GM12878 (cell line): ENCODE data around the gene FBXL17. TPM values are rescaled to one million over a fixed set of nuclear protein-coding genes. Genes with fewer than 3 reads are reported as not detected.

Experiments
- ATAC-seq: fragments of 200-7000 bp; cut with Tn5 transposase; 3 replicates; pipeline ENCODE4 v1.9.1; 2020; ENCODE audit warnings: mild to moderate bottlenecking, moderate library complexity
- BruUV-seq: library from RNA; stranded (reverse); fragments of 400-500 nt; replicated peaks from 2 replicates; lab custom pipeline; 2021; lab: Mats Ljungman, UMichigan
- CTCF ChIA-PET: fragments of 300-600 bp; sonication (Branson Sonifier 250); formaldehyde crosslinking; extraction: SDS; loops from one replicate; lab custom pipeline; 2021; ENCODE audit warnings: inconsistent platforms; lab: Yijun Ruan, JAX
- POLR2A ChIA-PET: fragments of 350-600 bp; formaldehyde crosslinking; extraction: SDS; loops from one replicate; lab custom pipeline; 2021; ENCODE audit warnings: inconsistent platforms; lab: Charles Lee
- RAD21 ChIA-PET: fragments of 300-600 bp; sonication (Branson Sonifier 250); formaldehyde crosslinking; loops from one replicate; lab custom pipeline; 2023; ENCODE audit warnings: antibody characterized with exemption; ENCODE audit not compliant: unreplicated experiment; lab: Charles Lee
- SMC1A ChIA-PET: fragments of 300-600 bp; sonication (Branson Sonifier 250); formaldehyde crosslinking; loops from one replicate; lab custom pipeline; 2023; ENCODE audit not compliant: unreplicated experiment, uncharacterized antibody; lab: Charles Lee
- DNase-seq: peaks from one replicate; pipeline ENCODE4 v3.0.0-alpha.2; 2011; ENCODE audit warnings: low read depth, low spot score
- FAIRE-seq: peaks from 3 replicates; lab custom pipeline; 2011; peaks lifted over from hg19 to GRCh38; lab: Jason Lieb, UNC
- H2AFZ ChIP-seq: 2 replicates; pipeline ENCODE4 v1.6.0; 2011; ENCODE audit warnings: low read depth, low read length, control low read depth; ENCODE audit not compliant: control insufficient read depth
- H3K27ac ChIP-seq: 2 replicates; pipeline ENCODE4 v1.5.1; 2011; ENCODE audit warnings: control low read depth; ENCODE audit not compliant: control insufficient read depth, insufficient read depth
- H3K27me3 ChIP-seq, 2 experiments: replicated peaks in 1 of 2; 2 replicates each; pipeline versions ENCODE4 v1.6.0 to v1.6.1; 2011; ENCODE audit warnings: low read length in 1 of 2; ENCODE audit not compliant: control insufficient read depth in 2 of 2, insufficient read depth in 2 of 2
- H3K36me3 ChIP-seq, 2 experiments: 2 replicates each; pipeline ENCODE4 v1.5.1; 2011; ENCODE audit warnings: low read length in 1 of 2; ENCODE audit not compliant: control insufficient read depth in 2 of 2, insufficient read depth in 2 of 2
- H3K4me1 ChIP-seq: 2 replicates; pipeline ENCODE4 v1.6.1; 2011; ENCODE audit warnings: mild to moderate bottlenecking, low read length, moderate library complexity, mixed read lengths; ENCODE audit not compliant: control insufficient read depth, insufficient read depth
- H3K4me2 ChIP-seq: 2 replicates; pipeline ENCODE4 v1.6.0; 2011; ENCODE audit warnings: control low read depth; ENCODE audit not compliant: control insufficient read depth, insufficient read depth
- H3K4me3 ChIP-seq: fragments of 200-600 bp; sonication (generic); 2 replicates; pipeline ENCODE4 v1.5.1; 2016
- H3K79me2 ChIP-seq: 2 replicates; pipeline ENCODE4 v1.6.0; 2011; ENCODE audit warnings: low read length; ENCODE audit not compliant: control insufficient read depth, insufficient read depth
- H3K9ac ChIP-seq: 2 replicates; pipeline ENCODE4 v1.8.0; 2011; ENCODE audit warnings: low read length, control low read depth, mixed read lengths; ENCODE audit not compliant: control insufficient read depth, insufficient read depth
- H3K9me3 ChIP-seq: replicated peaks from 3 replicates; pipeline ENCODE4 v1.5.1; 2011; ENCODE audit warnings: mild to moderate bottlenecking, low read length; ENCODE audit not compliant: control insufficient read depth, insufficient read depth
- H4K20me1 ChIP-seq: 2 replicates; pipeline ENCODE4 v1.6.0; 2011; ENCODE audit not compliant: control insufficient read depth, insufficient read depth
- BRCA1 ChIP-seq: IDR thresholded peaks from 2 replicates; pipeline ENCODE4 v1.6.1; 2011; ENCODE audit warnings: low read depth, low read length, improper control_type of control experiment
- CBX3 ChIP-seq: fragments of 200-600 bp; sonication (generic); IDR thresholded peaks from 2 replicates; pipeline ENCODE4 v1.6.1; 2016; ENCODE audit warnings: low read depth, borderline replicate concordance
- CHD2 ChIP-seq: IDR thresholded peaks from 2 replicates; pipeline ENCODE4 v1.6.1; 2011; ENCODE audit warnings: low read depth, low read length, improper control_type of control experiment, borderline replicate concordance
- CTCF ChIP-seq, 3 experiments: IDR thresholded peaks in 2 of 3; conservative IDR thresholded peaks in 1 of 3; 2 replicates each; pipeline ENCODE4 v1.5.1; 2011; ENCODE audit warnings: low read depth in 3 of 3, low read length in 3 of 3, mild to moderate bottlenecking in 3 of 3, control low read depth in 2 of 3, moderate library complexity in 2 of 3, inconsistent platforms in 1 of 3, mixed read lengths in 1 of 3; ENCODE audit not compliant: control insufficient read depth in 2 of 3, insufficient read depth in 1 of 3; ENCODE audit errors: extremely low read depth in 1 of 3
- E2F8 ChIP-seq: fragments of 450-650 bp; IDR thresholded peaks from 2 replicates; pipeline ENCODE4 v1.6.1; 2018; ENCODE audit warnings: mild to moderate bottlenecking, low read depth, moderate library complexity; ENCODE audit not compliant: partially characterized antibody
- IKZF1 ChIP-seq: fragments of 450-650 bp; conservative IDR thresholded peaks from 2 replicates; pipeline ENCODE4 v1.6.1; 2017; ENCODE audit warnings: antibody characterized with exemption, mild to moderate bottlenecking
- LARP7 ChIP-seq: fragments of 450-650 bp; IDR thresholded peaks from 2 replicates; pipeline ENCODE4 v1.6.1; 2017; ENCODE audit warnings: mild to moderate bottlenecking
- MEF2B ChIP-seq: fragments of 450-650 bp; IDR thresholded peaks from 2 replicates; pipeline ENCODE4 v1.6.1; 2018; ENCODE audit warnings: mild to moderate bottlenecking, moderate library complexity; ENCODE audit not compliant: partially characterized antibody, poor library complexity, severe bottlenecking
- RBBP5 ChIP-seq: fragments of 200-600 bp; sonication (generic); conservative IDR thresholded peaks from 2 replicates; pipeline ENCODE4 v1.6.1; 2016
- SP1 ChIP-seq: IDR thresholded peaks from one replicate; pipeline ENCODE4 v1.6.1; 2011; ENCODE audit warnings: low read depth, low read length
- TBL1XR1 ChIP-seq: IDR thresholded peaks from 2 replicates; pipeline ENCODE4 v1.6.1; 2012; ENCODE audit warnings: low read depth, low read length, improper control_type of control experiment
- TCF7 ChIP-seq: IDR thresholded peaks from 2 replicates; pipeline ENCODE4 v1.6.1; 2014; ENCODE audit warnings: antibody characterized with exemption, borderline replicate concordance
- USF2 ChIP-seq: IDR thresholded peaks from 2 replicates; pipeline ENCODE4 v1.6.1; 2011; ENCODE audit warnings: low read depth, low read length, improper control_type of control experiment, borderline replicate concordance
- YY1 ChIP-seq: IDR thresholded peaks from 2 replicates; pipeline ENCODE4 v1.6.1; 2011; ENCODE audit warnings: low read depth, mild to moderate bottlenecking, low read length
- ZBTB33 ChIP-seq: fragments of 450-650 bp; IDR thresholded peaks from 2 replicates; pipeline ENCODE4 v1.6.1; 2017; ENCODE audit warnings: mild to moderate bottlenecking
- WGBS: methylation state at CpG from one replicate; pipeline ENCODE4 v1.1.6; 2016; ENCODE audit warnings: low lambda C conversion rate; ENCODE audit not compliant: insufficient replicate concordance, insufficient coverage; ENCODE audit errors: missing lambda C conversion rate; 5-methylcytosine and 5-hydroxymethylcytosine counted together
- in situ Hi-C: fragments of 300-500 bp; cut with MboI; formaldehyde crosslinking; loops from 9 replicates; pipeline ENCODE4 v1.14.3; 2018; ENCODE audit warnings: mixed read lengths
- intact Hi-C: fragments of 100-400 bp; cut with micrococcal nuclease; formaldehyde crosslinking; loops from one replicate; pipeline ENCODE4 v1.14.2; 2022; ENCODE audit not compliant: unreplicated experiment
- polyA plus RNA-seq, 11 experiments: library from polyadenylated mRNA; depleted of rRNA in 4 of 11; unstranded in 6 of 11; stranded (reverse) in 5 of 11; fragments of >200 nt; fragmentation: Nextera tagmentation in 4 of 11; fragmentation: Illumina TruSeq in 1 of 11; extraction: Ambion mirVana in 4 of 11; extraction: Trizol in 1 of 11; gene quantifications; 1 replicate in 1 of 11; 2 replicates in 10 of 11; pipeline versions ENCODE4 v1.2.1 to v1.2.3, GENCODE V29; 2011 to 2016; ENCODE audit warnings: inconsistent platforms in 2 of 11, missing spikeins in 2 of 11, low read depth in 1 of 11
- total RNA-seq, 4 experiments: library from RNA; depleted of rRNA in 3 of 4; stranded (reverse); fragments of >200 nt in 3 of 4; fragmentation: Illumina TruSeq in 1 of 4; extraction: Trizol in 1 of 4; gene quantifications; 2 replicates each; pipeline versions ENCODE4 v1.2.1 to v1.2.3, GENCODE V29; 2013 to 2021

The FBXL17 gene
- total and polyA plus RNA-seq, 10 of the 15 experiments (the other 5 are each of a cell fraction or from before 2014, with no cell fraction given): 0.88 to 9.0 (median 4.4) TPM

- no peak for TF ChIP-seq ZBTB33
Measured at GRCh38 chr5:107933326-107933725, 448.6 kb downstream of the FBXL17 start (continued).

GRCh38 chr5:107930891-107931290, 451.0 kb downstream of the FBXL17 start:
- Histone ChIP-seq H3K79me2 (no peaks in the 10 kb centered on the region), H3K9ac (no peak overlapping the region), H3K36me3 (no peaks in the 10 kb centered on the region), H3K4me3 (no peak overlapping the region), H3K4me1 (no peaks in the 10 kb centered on the region), H3K4me2 (no peak overlapping the region), H2AFZ (no peak overlapping the region), H3K9me3 (no peaks in the 10 kb centered on the region), H3K27ac (no peak overlapping the region), H3K27me3 (no peaks in the 10 kb centered on the region), H4K20me1 (no peaks in the 10 kb centered on the region)
- in situ Hi-C loops: no loop called here
- RAD21 ChIA-PET: no interaction called here
- CTCF ChIA-PET: no interaction called here
- DNase-seq: no peak
- SMC1A ChIA-PET: no interaction called here
- no peak for ATAC-seq
- intact Hi-C loops: no loop called here
- no peak for FAIRE-seq
- TF ChIP-seq USF2: no peak
- TF ChIP-seq TCF7: no peak
- no peak for TF ChIP-seq RBBP5
- TF ChIP-seq YY1: no peak
- no peak for TF ChIP-seq CTCF (IDR thresholded peaks at IDR 0.05 in 2 of 3, conservative IDR thresholded peaks at IDR 0.05 in 1 of 3; ENCODE audit: control insufficient read depth in 2 of 3, extremely low read depth in 1 of 3, insufficient read depth in 1 of 3, low read depth in 3 of 3, low read length in 3 of 3)
- TF ChIP-seq BRCA1: no peak
- TF ChIP-seq IKZF1: no peak
- TF ChIP-seq E2F8: no peak
- no peak for TF ChIP-seq TBL1XR1
- no peak for TF ChIP-seq SP1
- no peak for TF ChIP-seq MEF2B
- TF ChIP-seq CHD2: no peak
- TF ChIP-seq CBX3: no peak
- TF ChIP-seq LARP7: no peak
- 93% methylated on average over 1 of the region's 1 CpG for WGBS
- POLR2A ChIA-PET: no interaction called here
- no TSS peak for BruUV-seq
